Upper lobe of right lung (tissue), 1 donor: Measurements from ENCODE around the gene UTP20. TPM values are rescaled to one million over a fixed set of nuclear protein-coding genes. Genes with fewer than 3 reads are reported as not detected.

Source experiments
- ATAC-seq: fragments of 200-7000 bp; cut with Tn5 transposase; one replicate; pipeline ENCODE4 v1.9.1; 2020; ENCODE audit warnings: mild to moderate bottlenecking, moderate library complexity
- DNase-seq: peaks from one replicate; pipeline ENCODE4 v3.0.0-alpha.2; 2020
- H3K27ac ChIP-seq: fragments of 200-600 bp; one replicate; pipeline ENCODE4 v1.8.0; 2022
- H3K27me3 ChIP-seq: fragments of 200-600 bp; one replicate; pipeline ENCODE4 v1.8.0; 2022; ENCODE audit warnings: mild to moderate bottlenecking
- H3K36me3 ChIP-seq: fragments of 200-600 bp; one replicate; pipeline ENCODE4 v1.8.0; 2022
- H3K4me1 ChIP-seq: fragments of 200-600 bp; one replicate; pipeline ENCODE4 v1.8.0; 2022
- H3K4me3 ChIP-seq: fragments of 200-600 bp; one replicate; pipeline ENCODE4 v1.8.0; 2022; ENCODE audit warnings: mild to moderate bottlenecking
- H3K9me3 ChIP-seq: fragments of 200-600 bp; one replicate; pipeline ENCODE4 v1.8.0; 2022
- CTCF ChIP-seq: fragments of 200-600 bp; IDR thresholded peaks from one replicate; pipeline ENCODE4 v1.8.0; 2022; ENCODE audit warnings: antibody characterized with exemption
- intact Hi-C: fragments of 100-400 bp; cut with DNase I; formaldehyde crosslinking; loops from one replicate; pipeline ENCODE4 v1.11.0; 2022
- total RNA-seq: library from RNA; stranded (reverse); fragmentation: NEBNext Ultra II Directional; extraction: Animal tissue kit (Norgen Biotek cat#: 25700); gene quantifications from one replicate; pipeline ENCODE4 v1.2.1, GENCODE V29; 2021
- donor health status: DM: no; HTN: yes; CAD: no; lungs with severe emphysema.

The UTP20 gene
- total RNA-seq, 1 donor from 2014 or later: 14.0 TPM

DNA sequence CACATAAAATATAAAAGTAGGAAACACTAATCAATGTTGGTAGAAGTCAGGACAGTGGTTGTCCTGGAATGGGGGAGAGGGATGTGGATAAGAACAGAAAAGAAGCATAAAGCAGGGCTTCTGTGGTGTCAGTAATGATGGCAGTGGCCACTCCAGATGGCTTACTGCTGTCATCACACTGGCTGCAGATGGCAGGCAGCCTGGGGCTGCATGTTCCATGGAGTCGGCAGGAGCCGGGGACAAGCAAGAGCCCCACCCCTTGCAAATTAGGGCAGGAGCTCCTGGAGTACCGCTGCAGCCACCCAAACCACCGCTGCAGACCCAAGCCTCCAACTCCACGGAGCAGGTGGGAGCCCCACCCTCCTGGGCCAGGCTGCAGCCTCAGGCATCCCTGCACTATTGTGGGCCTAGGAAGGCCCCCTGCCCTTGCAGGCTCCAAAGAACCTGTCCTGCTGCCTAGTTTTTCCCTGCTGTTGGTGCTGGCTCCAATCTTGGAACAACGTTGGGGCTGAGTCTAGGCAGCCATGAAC is 41.0 kb upstream of the UTP20 start:
- intact Hi-C loops: no loop called here
- peak; percentile 13 for ATAC-seq
- Histone ChIP-seq H3K27me3 (peaks cover 4% of the 10 kb centered on the region), H3K4me3 (no peak overlapping the region), H3K9me3 (no peaks in the 10 kb centered on the region), H3K36me3 (no peaks in the 10 kb centered on the region), H3K27ac (no peak overlapping the region), H3K4me1 (no peaks in the 10 kb centered on the region)
- no peak for TF ChIP-seq CTCF
- no peak for DNase-seq

DNA sequence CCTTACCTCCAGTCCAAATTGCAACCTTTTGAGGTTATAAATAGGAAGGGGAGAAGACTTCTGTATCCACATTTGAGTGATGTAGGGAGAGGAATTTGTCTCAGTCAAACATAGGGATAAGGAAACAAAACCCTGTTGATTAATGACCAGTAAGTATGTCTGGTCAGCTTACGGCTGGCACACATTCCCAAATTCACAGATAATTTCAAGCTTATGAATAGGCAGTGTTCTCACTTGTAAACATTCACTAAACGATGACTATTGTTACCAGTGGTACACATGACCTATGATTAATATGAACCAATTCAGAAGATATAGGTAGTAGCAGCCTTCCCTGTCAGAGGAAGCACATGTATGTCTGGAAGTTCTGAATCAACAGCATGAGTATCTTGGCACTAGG is 36.8 kb upstream of the UTP20 start:
- Histone ChIP-seq H3K4me1 (no peaks in the 10 kb centered on the region), H3K36me3 (no peaks in the 10 kb centered on the region), H3K27ac (no peak overlapping the region), H3K27me3 (no peaks in the 10 kb centered on the region), H3K9me3 (no peaks in the 10 kb centered on the region), H3K4me3 (no peak overlapping the region)
- ATAC-seq: no peak
- intact Hi-C loops: no loop called here
- no peak for TF ChIP-seq CTCF
- DNase-seq: no peak

DNA sequence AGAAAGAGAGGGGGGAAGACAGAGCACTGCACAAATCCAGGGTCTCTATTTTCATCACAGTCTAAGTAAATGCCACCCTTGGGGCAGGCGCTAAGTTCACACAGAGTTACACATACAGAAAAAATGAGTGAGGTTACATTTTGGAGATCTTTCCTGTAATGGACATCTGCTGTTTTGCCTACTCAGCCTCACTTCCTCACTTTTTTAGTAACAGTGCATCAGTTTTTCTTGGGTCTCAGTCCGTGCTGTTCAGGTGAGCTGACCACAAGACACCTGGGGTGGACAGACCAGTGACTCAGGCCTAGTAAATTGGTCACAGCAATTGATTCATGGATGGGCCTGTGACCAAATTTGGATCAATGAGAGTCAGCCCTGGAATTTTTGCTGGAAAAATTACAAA is 36.3 kb upstream of the UTP20 start:
- ATAC-seq (no peak), DNase-seq (no peak)
- Histone ChIP-seq H3K9me3 (no peaks in the 10 kb centered on the region), H3K27ac (no peak overlapping the region), H3K4me3 (no peak overlapping the region), H3K27me3 (no peaks in the 10 kb centered on the region), H3K4me1 (no peaks in the 10 kb centered on the region), H3K36me3 (no peaks in the 10 kb centered on the region)
- intact Hi-C loops: no loop called here
- TF ChIP-seq CTCF: no peak

GRCh38 chr12:101256266-101256665 is 23.6 kb upstream of the UTP20 start:
- H3K4me3 ChIP-seq: no peak overlapping the region
- no peak for TF ChIP-seq CTCF
- H3K36me3 ChIP-seq: no peaks in the 10 kb centered on the region
- no peak overlapping the region for H3K27ac ChIP-seq
- ATAC-seq: no peak
- no peaks in the 10 kb centered on the region for H3K4me1 ChIP-seq
- H3K9me3 ChIP-seq: no peaks in the 10 kb centered on the region
- H3K27me3 ChIP-seq: no peaks in the 10 kb centered on the region
- intact Hi-C loops: no loop called here
- no peak for DNase-seq

DNA sequence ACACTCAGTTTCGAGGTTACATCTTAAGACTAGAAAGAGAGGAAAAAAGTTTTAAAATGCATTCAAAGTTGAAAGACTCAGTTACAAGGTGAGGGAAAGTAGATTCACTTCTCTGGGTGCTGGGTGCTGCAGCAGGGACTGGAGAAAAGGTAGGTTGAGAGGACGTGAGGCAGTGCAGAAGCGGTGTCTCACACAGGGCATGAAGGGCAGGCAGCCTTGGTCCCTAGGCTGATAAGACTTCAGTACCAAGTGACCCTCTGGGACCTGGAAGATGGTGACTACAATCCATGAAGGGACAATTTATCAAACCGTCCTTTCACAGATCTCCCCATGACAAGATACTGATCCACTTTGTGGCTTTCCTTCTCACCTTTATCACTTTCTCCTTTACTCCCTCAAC is 22.5 kb upstream of the UTP20 start:
- Histone ChIP-seq H3K4me3 (no peak overlapping the region), H3K27ac (no peak overlapping the region), H3K27me3 (no peaks in the 10 kb centered on the region), H3K4me1 (no peaks in the 10 kb centered on the region), H3K9me3 (no peaks in the 10 kb centered on the region), H3K36me3 (no peaks in the 10 kb centered on the region)
- ATAC-seq (no peak), DNase-seq (no peak)
- intact Hi-C loops: no loop called here
- TF ChIP-seq CTCF: no peak

- H3K4me1 ChIP-seq: no peaks in the 10 kb centered on the region
- no peak overlapping the region for H3K27ac ChIP-seq
- no peak for DNase-seq
- no peaks in the 10 kb centered on the region for H3K27me3 ChIP-seq
- no peaks in the 10 kb centered on the region for H3K9me3 ChIP-seq
- ATAC-seq: no peak
- TF ChIP-seq CTCF: no peak
- intact Hi-C loops: no loop called here
- H3K36me3 ChIP-seq: no peaks in the 10 kb centered on the region
- no peak overlapping the region for H3K4me3 ChIP-seq
These were observed 12.8 kb upstream of the UTP20 start for GRCh38 chr12:101267111-101267510.
